BLaER1 (cell line): Measurements from ENCODE around the gene AGGF1.

Experiments used
- H3K27ac ChIP-seq: shearing (Covaris generic); formaldehyde crosslinking; 2 replicates; pipeline ENCODE4 v1.8.1; 2022
- H3K27me3 ChIP-seq: shearing (Covaris generic); formaldehyde crosslinking; 2 replicates; pipeline ENCODE4 v1.8.1; 2022
- H3K36me3 ChIP-seq: shearing (Covaris generic); formaldehyde crosslinking; 2 replicates; pipeline ENCODE4 v1.8.1; 2022
- H3K4me1 ChIP-seq: shearing (Covaris generic); formaldehyde crosslinking; 2 replicates; pipeline ENCODE4 v1.8.1; 2022
- H3K4me2 ChIP-seq: shearing (Covaris generic); formaldehyde crosslinking; 2 replicates; pipeline ENCODE4 v1.8.1; 2022
- H3K4me3 ChIP-seq: shearing (Covaris generic); formaldehyde crosslinking; 2 replicates; pipeline ENCODE4 v1.8.1; 2022
- H3K9ac ChIP-seq: shearing (Covaris generic); formaldehyde crosslinking; 2 replicates; pipeline ENCODE4 v1.8.1; 2022
- H3K9me3 ChIP-seq: shearing (Covaris generic); formaldehyde crosslinking; 2 replicates; pipeline ENCODE4 v1.8.1; 2022
- H4K20me1 ChIP-seq: shearing (Covaris generic); formaldehyde crosslinking; 2 replicates; pipeline ENCODE4 v1.8.1; 2022
- Cebpa-rat ChIP-seq: shearing (Covaris generic); IDR thresholded peaks from 2 replicates; pipeline ENCODE4 v1.8.1; 2022

AGGF1 gene

DNA sequence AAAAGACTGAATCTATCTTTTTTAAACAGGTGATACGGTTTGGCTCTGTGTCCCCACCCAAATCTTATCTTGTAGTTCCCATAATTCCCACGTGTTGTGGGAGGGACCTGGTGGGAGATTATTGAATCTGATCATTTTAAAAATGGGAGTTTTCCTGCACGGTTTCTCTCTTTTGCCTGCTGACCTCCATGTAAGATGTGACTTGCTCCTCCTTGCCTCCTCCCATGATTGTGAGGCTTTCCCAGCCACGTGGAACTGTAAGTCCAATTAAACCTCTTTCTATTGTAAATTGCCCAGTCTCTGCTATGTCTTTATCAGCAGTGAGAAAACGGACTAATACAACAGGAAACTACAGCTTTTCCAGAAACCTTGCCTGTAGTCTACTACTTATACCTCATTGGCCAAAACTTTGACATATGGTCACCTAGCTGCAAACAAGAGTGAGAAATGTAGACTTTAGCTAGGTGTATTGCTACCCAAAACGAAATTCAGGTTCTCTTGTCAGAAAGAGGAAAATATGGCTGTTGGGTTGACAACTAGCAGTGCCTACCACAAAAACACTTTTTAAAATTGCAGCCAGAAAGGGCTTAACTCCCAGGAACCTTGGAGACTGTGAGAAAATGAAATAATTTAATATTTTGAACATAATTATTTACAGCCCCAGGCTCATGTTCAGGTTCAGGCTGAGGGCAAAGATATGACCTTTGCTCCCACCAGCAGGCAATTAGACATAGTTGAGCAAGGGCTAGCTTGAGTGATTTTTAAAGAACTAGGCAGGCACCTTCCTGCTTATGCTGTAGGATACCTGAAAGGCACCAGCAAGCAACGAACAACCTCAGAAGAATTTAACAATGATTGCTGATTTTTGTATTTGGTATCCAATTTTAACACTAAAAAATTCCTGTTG lies 7.4 kb upstream of the AGGF1 start:
- H3K9me3 ChIP-seq = peaks cover 5% of the 10 kb centered on the region; the same call in 1 of the 2 replicates
- no peak overlapping the region for H3K27ac ChIP-seq
- no peak overlapping the region for H3K4me3 ChIP-seq
- H3K9ac ChIP-seq = no peak overlapping the region
- TF ChIP-seq Cebpa-rat = no peak
- no peak overlapping the region for H3K4me2 ChIP-seq
- H3K36me3 ChIP-seq = no peaks in the 10 kb centered on the region
- no peaks in the 10 kb centered on the region for H4K20me1 ChIP-seq
- H3K4me1 ChIP-seq = no peaks in the 10 kb centered on the region
- no peaks in the 10 kb centered on the region for H3K27me3 ChIP-seq

DNA sequence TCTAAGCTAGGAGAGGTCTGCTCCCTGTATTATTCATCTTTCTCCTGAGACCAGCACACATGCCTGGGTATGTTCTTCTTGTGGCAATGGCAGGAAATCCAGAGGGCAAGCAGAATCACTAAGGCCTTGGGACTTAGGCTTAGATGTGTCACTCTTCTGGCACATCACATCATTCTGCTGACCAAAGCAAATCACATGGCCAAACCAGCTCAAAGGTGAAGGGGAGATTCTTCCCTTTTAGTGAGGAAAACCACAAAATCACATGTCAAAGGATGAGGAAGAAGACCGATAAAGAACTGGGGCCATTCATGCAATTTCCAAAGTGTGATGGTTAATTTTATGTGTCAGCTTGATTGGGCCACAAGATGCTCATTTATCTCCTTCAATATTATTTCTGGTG lies 5.7 kb upstream of the AGGF1 start:
- Histone ChIP-seq H3K27me3 (no peaks in the 10 kb centered on the region), H3K27ac (no peak overlapping the region), H3K36me3 (peaks cover 4% of the 10 kb centered on the region; the same call in 1 of the 2 replicates), H3K4me3 (no peak overlapping the region), H3K4me1 (no peaks in the 10 kb centered on the region; the same call in 1 of the 2 replicates), H3K4me2 (0 out of 2 replicates have a peak overlapping the region, but pooled peaks have one; percentile 4), H3K9ac (no peak overlapping the region), H4K20me1 (no peaks in the 10 kb centered on the region), H3K9me3 (peaks cover 22% of the 10 kb centered on the region)
- no peak for TF ChIP-seq Cebpa-rat

DNA sequence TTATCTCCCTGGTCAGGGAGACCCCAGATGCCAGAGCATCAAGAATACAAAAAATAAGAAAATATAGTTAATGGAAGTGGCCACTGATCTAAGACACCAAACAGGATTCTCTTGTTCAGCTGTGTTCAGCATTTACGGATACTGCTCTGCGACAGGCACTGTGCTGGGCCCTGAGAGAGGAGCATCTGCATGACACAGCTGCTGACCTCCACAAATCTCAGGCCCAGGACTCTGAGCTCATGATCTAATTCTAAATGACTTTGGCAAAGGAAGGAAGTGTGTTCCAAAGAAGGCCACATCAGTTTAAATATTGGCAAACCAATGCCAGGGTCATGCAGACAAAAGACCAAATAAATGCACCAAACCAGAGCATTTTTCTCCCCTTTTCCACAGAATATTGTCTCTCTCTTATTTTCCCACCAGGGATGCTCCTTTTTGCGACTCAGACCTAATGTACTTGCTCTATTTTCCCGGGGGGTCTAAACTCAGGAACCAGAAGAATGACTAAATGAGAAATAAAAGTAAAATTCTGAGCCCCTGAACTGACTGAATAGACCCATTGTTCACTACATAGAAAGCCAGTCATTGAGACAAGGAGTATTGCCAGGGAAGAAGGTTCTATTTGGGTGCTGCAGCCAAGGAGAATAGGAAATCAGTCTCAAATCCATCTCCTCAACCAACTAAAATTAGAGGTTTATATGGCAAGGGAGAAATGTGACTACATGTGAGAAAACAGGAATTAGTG lies 1.4 kb upstream of the AGGF1 start:
- H3K36me3 ChIP-seq = peaks cover 4% of the 10 kb centered on the region; the same call in 1 of the 2 replicates
- TF ChIP-seq Cebpa-rat = no peak
- peak overlapping the region; percentile 97; the same call in 1 of the 2 replicates for H3K4me3 ChIP-seq
- H3K9ac ChIP-seq = no peak overlapping the region
- no peak overlapping the region for H3K27ac ChIP-seq
- peaks cover 22% of the 10 kb centered on the region for H3K4me1 ChIP-seq
- peaks cover 11% of the 10 kb centered on the region; the same call in 1 of the 2 replicates for H4K20me1 ChIP-seq
- no peaks in the 10 kb centered on the region for H3K27me3 ChIP-seq
- H3K4me2 ChIP-seq = no peak overlapping the region
- peaks cover 26% of the 10 kb centered on the region for H3K9me3 ChIP-seq

DNA sequence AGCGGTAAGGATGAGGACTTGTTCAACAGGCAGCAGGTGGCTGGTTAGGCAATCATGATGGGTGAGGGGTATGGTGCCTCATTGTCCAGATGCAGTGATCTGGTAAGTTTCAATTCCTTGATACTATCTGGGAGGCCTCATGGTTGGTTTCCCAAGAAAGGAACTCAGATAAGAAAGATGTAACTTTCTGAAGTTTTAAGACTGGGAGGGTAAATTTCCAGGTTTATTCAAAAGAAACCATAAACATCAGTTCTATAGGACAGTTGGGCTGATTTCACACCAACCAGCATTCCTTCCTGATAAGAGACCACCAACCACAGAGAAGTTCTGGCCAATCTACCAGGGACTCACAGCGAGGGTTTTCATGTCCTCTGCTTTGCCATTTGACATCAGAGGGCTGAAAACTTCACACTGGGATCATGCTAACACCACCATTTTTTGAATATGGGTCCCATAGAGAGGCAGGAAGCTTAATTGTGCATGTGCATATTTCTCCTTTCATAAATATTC lies 773 bp upstream of the AGGF1 start:
- Histone ChIP-seq H4K20me1 (peaks cover 17% of the 10 kb centered on the region; the same call in 1 of the 2 replicates), H3K9ac (no peak overlapping the region; the same call in 1 of the 2 replicates), H3K27me3 (no peaks in the 10 kb centered on the region), H3K36me3 (peaks cover 6% of the 10 kb centered on the region), H3K9me3 (peaks cover 26% of the 10 kb centered on the region), H3K27ac (0 out of 2 replicates have a peak overlapping the region, but pooled peaks have one; percentile 96), H3K4me2 (peak overlapping the region; percentile 92), H3K4me1 (peaks cover 22% of the 10 kb centered on the region), H3K4me3 (peak overlapping the region; percentile 97)
- no peak for TF ChIP-seq Cebpa-rat

DNA sequence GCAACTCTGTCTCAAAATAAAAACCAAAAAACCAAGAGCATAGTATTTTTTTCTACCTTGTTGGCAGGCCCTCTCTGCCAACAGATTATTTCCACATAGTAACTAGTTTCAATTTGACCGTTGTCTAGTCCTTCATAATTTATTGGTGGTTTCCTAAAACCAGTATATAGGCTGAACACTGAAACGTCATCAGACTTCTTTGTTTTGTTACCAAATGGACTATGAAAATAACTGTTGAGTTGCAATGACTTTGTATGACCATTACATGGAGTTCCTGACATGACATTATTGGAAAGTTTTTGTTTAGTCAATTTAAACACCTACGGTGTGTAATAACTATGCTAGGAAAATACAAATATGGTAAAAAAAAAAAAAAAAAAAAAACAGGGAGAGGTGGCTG lies 1.7 kb downstream of the AGGF1 start:
- Histone ChIP-seq H3K4me3 (peak overlapping the region; percentile 97; the same call in 1 of the 2 replicates), H3K4me1 (peaks cover 22% of the 10 kb centered on the region), H3K27ac (no peak overlapping the region), H3K9me3 (peaks cover 26% of the 10 kb centered on the region), H3K9ac (no peak overlapping the region), H3K4me2 (peak overlapping the region; percentile 92), H4K20me1 (peaks cover 18% of the 10 kb centered on the region; the same call in 1 of the 2 replicates), H3K27me3 (no peaks in the 10 kb centered on the region), H3K36me3 (peaks cover 29% of the 10 kb centered on the region)
- no peak for TF ChIP-seq Cebpa-rat

DNA sequence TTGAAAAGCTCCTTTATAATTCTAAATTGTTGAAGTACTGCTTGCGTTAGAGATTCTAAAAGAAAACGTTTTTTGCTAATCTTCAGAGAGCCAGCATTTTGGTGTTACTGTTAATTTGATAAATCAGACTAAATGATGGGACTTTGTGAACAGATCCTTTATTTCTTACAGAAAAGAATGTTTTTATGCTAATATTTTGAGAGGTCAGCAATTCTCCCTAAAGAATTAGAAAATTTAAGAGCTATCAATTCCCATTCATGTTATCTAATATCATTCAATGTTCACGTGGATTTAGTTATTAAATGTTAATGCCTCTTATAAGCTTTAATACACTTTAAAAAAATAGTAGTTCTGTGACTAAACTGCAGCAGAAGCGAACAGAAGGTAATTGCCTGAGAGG lies 2.4 kb downstream of the AGGF1 start:
- Histone ChIP-seq H3K4me1 (peaks cover 22% of the 10 kb centered on the region), H3K4me3 (no peak overlapping the region), H3K36me3 (peaks cover 34% of the 10 kb centered on the region), H4K20me1 (peaks cover 18% of the 10 kb centered on the region; the same call in 1 of the 2 replicates), H3K27me3 (no peaks in the 10 kb centered on the region), H3K9ac (no peak overlapping the region), H3K4me2 (peak overlapping the region; percentile 92; the same call in 1 of the 2 replicates), H3K27ac (no peak overlapping the region), H3K9me3 (peaks cover 22% of the 10 kb centered on the region)
- TF ChIP-seq Cebpa-rat = no peak

DNA sequence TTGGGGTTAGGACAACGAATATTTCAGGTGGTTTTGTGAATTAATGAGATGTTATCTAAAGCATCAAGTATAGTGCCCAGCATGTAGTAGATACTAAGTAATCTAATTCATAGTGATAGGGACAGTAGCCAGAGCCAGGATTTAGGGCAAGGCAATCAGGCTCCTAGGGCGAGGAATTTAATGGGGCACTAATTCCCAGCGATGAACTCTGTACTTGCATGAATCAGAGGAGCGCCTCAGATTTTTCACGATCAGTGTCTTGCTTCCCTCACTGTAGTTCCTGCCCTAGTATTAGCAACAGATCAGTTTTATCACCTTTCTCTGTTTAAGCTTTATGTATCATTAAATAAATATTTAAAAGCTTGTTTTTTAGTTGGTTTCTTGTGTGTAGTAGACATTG lies 3.1 kb downstream of the AGGF1 start:
- Histone ChIP-seq H3K9me3 (peaks cover 16% of the 10 kb centered on the region), H4K20me1 (peaks cover 18% of the 10 kb centered on the region; the same call in 1 of the 2 replicates), H3K4me2 (no peak overlapping the region), H3K27ac (no peak overlapping the region), H3K4me1 (peaks cover 22% of the 10 kb centered on the region), H3K4me3 (no peak overlapping the region), H3K9ac (no peak overlapping the region), H3K27me3 (no peaks in the 10 kb centered on the region), H3K36me3 (peaks cover 40% of the 10 kb centered on the region)
- TF ChIP-seq Cebpa-rat = no peak

DNA sequence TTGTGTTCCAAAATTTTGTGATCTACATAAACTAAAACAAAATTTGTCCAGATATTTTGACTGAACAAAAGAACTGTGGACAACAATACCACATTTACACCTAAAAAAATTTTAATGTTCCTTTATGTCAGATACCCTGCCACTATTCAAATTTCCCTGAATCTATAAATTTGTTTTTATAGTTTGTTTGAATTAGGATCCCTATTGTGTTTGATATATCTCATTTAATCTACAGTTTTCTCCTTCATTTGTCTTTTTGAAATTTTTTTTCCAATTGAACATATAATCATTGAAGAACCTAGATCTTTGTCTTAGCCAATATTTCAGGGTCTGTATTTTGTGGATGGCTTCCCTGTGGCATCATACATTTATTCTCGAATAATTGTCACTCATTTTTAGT lies 5.7 kb downstream of the AGGF1 start:
- H3K9ac ChIP-seq = no peak overlapping the region
- peaks cover 7% of the 10 kb centered on the region for H3K9me3 ChIP-seq
- H3K27ac ChIP-seq = no peak overlapping the region
- H4K20me1 ChIP-seq = peaks cover 18% of the 10 kb centered on the region; the same call in 1 of the 2 replicates
- peaks cover 16% of the 10 kb centered on the region for H3K4me1 ChIP-seq
- peaks cover 53% of the 10 kb centered on the region for H3K36me3 ChIP-seq
- H3K4me3 ChIP-seq = no peak overlapping the region
- no peak overlapping the region for H3K4me2 ChIP-seq
- no peak for TF ChIP-seq Cebpa-rat
- H3K27me3 ChIP-seq = no peaks in the 10 kb centered on the region

DNA sequence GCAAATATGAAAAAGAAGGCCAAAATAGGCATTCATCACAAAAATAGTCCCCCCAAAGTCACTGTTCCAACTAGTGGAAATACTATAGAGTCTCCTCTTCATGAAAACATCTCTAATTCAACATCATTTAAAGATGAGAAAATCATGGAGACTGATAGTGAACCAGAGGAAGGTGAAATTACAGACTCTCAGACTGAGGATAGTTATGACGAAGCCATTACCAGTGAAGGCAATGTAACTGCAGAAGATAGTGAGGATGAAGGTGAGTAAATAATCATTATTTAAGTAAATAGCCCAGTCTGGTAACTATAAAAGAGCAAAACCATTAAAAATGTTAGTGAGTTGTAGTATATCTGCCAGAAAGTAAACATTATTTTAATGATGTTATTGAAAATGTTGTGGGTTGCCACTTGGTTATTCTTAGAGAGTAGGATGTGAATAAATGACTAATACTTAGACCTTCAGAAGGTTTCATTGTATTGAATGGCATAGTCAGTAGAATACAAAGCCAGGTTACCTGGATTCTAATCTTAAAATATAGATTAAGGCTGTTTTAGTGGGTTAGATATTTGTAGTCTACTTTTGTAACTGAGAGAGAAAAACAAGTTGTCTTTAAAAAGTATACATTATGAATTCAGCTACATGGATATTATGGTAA lies 16.3 kb downstream of the AGGF1 start:
- Histone ChIP-seq H3K27ac (no peak overlapping the region), H3K9ac (no peak overlapping the region), H3K27me3 (no peaks in the 10 kb centered on the region), H3K4me3 (no peak overlapping the region), H3K4me2 (no peak overlapping the region), H3K9me3 (peaks cover 1% of the 10 kb centered on the region), H3K4me1 (no peaks in the 10 kb centered on the region), H3K36me3 (peaks cover 71% of the 10 kb centered on the region), H4K20me1 (no peaks in the 10 kb centered on the region)
- no peak for TF ChIP-seq Cebpa-rat
